Coronary artery (tissue), 2 donors: ENCODE data around the gene PET117.
"Not testable (repeated sequence)": the region's sequence is repeated elsewhere in the genome, so short reads cannot be mapped to it uniquely, and the experiment has no call there.

Experiments used
- DNase-seq: peaks from one replicate; pipeline ENCODE4 v3.0.0-alpha.2; 2017; ENCODE audit warnings: low spot score
- H3K27ac ChIP-seq, 2 donors: fragments of 200-600 bp; sonication (generic); one replicate each; pipeline ENCODE4 v1.5.1; 2016 to 2019
- H3K4me3 ChIP-seq: fragments of 200-600 bp; sonication (generic); 2 replicates; pipeline ENCODE4 v1.5.1; 2016; ENCODE audit warnings: mild to moderate bottlenecking, moderate library complexity
- TF ChIP-seq, protein P1 (sequence below): fragments of 200-600 bp; sonication (generic); IDR thresholded peaks from one replicate; pipeline ENCODE4 v1.5.1; 2019; ENCODE audit warnings: antibody characterized with exemption

Gene PET117

DNA sequence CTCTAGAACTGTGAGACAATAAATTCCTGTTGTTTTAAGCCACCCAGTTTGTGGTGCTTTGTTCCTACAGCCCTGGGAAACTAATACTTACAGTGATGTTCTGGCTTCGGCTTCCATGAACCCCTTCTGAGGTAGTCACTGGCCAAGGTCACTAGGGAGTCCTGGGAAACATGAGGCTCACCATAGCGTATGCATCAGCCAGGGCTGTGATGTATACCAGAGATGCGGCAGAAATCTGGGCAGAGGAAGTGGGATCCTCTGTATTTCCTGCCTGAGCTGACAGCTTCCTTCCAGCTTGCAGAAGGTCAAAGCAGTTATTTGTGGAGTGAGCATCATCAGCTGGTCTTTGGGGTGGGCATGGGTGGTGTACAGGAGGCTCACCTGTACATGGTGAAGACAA is 27.9 kb downstream of the PET117 start:
- Histone ChIP-seq H3K4me3 (no peak overlapping the region), H3K27ac (no peak overlapping the region)
- TF ChIP-seq, protein P1, sequence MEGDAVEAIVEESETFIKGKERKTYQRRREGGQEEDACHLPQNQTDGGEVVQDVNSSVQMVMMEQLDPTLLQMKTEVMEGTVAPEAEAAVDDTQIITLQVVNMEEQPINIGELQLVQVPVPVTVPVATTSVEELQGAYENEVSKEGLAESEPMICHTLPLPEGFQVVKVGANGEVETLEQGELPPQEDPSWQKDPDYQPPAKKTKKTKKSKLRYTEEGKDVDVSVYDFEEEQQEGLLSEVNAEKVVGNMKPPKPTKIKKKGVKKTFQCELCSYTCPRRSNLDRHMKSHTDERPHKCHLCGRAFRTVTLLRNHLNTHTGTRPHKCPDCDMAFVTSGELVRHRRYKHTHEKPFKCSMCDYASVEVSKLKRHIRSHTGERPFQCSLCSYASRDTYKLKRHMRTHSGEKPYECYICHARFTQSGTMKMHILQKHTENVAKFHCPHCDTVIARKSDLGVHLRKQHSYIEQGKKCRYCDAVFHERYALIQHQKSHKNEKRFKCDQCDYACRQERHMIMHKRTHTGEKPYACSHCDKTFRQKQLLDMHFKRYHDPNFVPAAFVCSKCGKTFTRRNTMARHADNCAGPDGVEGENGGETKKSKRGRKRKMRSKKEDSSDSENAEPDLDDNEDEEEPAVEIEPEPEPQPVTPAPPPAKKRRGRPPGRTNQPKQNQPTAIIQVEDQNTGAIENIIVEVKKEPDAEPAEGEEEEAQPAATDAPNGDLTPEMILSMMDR: no peak
- DNase-seq: no peak

- Histone ChIP-seq H3K4me3 (no peak overlapping the region), H3K27ac (no peak overlapping the region)
- TF ChIP-seq, protein P1: no peak
- DNase-seq: no peak
Measured at GRCh38 chr20:18166241-18166881, 28.7 kb downstream of the PET117 start.

GRCh38 chr20:18166950-18167349 is 29.3 kb downstream of the PET117 start:
- TF ChIP-seq, protein P1: no peak
- no peak overlapping the region for H3K27ac ChIP-seq

DNA sequence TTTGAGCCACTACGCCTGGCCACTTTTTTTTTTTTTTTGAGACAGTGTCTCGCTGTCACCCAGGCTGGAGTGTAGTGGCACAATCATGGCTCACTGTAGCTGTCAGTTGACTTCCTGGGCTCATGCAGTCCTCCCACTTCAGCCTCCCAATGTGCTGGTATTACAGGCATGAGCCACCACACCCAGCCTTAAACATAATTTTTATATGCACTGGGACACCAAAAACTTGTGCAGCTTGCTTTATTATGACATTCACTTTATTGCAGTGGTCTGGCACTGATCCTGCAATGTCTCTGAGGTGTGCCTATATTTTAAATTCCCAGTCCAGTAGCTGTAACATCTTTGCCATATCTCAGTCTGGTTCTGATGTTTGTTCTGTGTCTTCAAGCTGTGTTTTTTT is 34.7 kb downstream of the PET117 start:
- H3K27ac ChIP-seq: no peak overlapping the region
- DNase-seq: no peak
- TF ChIP-seq, protein P1: no peak
- H3K4me3 ChIP-seq: no peak overlapping the region

More at GRCh38 chr20:18166950-18167349, 29.3 kb downstream of the PET117 start:
- DNase-seq: no peak
- no peak overlapping the region for H3K4me3 ChIP-seq

GRCh38 chr20:18174906-18175683 is 37.4 kb downstream of the PET117 start:
- TF ChIP-seq, protein P1: no peak
- no peak for DNase-seq
- Histone ChIP-seq H3K27ac (no peak overlapping the region), H3K4me3 (no peak overlapping the region)

DNA sequence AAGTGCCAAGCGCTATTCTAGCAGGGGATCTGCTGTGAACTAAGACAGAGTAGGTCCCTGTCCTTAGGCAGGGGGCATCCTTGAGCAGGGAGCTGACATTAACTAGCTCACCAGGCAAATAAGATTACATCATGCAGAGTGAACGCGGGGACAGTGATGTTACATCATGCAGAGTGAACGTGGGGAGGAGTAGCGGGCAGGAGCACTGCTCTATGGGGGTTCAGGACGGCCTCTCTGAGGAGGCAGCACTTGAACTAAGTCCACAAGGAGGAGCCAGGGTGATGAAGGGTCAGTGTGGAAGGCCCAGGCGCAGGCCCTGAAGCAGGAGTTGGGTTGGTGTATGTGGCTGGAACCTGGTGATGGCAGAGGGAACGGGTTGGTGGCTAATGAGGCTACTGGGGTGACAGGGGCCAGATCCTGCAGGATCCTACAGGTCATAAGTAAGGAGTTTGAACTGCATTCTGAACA is 38.7 kb downstream of the PET117 start:
- Histone ChIP-seq H3K4me3 (no peak overlapping the region), H3K27ac (no peak overlapping the region)
- TF ChIP-seq, protein P1: no peak
- DNase-seq: no peak

GRCh38 chr20:18180366-18180765 is 42.7 kb downstream of the PET117 start:
- H3K4me3 ChIP-seq, DNase-seq, H3K27ac ChIP-seq: not testable (repeated sequence)
